NCI-H460 (cell line): Measurements from ENCODE around the gene TAP1. TPM values are rescaled to one million over a fixed set of nuclear protein-coding genes. Genes with fewer than 3 reads are reported as not detected.

Experiments used
- DNase-seq: peaks from one replicate; pipeline ENCODE4 v3.0.0-alpha.2; 2016; ENCODE audit warnings: low read depth; ENCODE audit errors: extremely low read depth
- total RNA-seq: library from RNA; depleted of rRNA; stranded (reverse); fragments of >200 nt; shearing (Covaris generic); gene quantifications from 2 replicates; pipeline ENCODE4 v1.2.3, GENCODE V29; 2014

The TAP1 gene
- total RNA-seq, 1 experiment from 2014 or later: 49.3 TPM

- DNase-seq: no peak
Observed at GRCh38 chr6:32862725-32863124, 9.2 kb upstream of the TAP1 start.

GRCh38 chr6:32860674-32861073, 7.2 kb upstream of the TAP1 start:
- no peak for DNase-seq

- no peak for DNase-seq
Observed at GRCh38 chr6:32858194-32858593, 4.7 kb upstream of the TAP1 start.

GRCh38 chr6:32857156-32857891, 3.8 kb upstream of the TAP1 start:
- no peak for DNase-seq

GRCh38 chr6:32855467-32856174, 2.1 kb upstream of the TAP1 start:
- no peak for DNase-seq

- DNase-seq: no peak
Observed at GRCh38 chr6:32854376-32855178, 1.1 kb upstream of the TAP1 start.

GRCh38 chr6:32852844-32853540, 512 bp downstream of the TAP1 start:
- no peak for DNase-seq

- DNase-seq: no peak
Observed at GRCh38 chr6:32852018-32852843, 1.3 kb downstream of the TAP1 start.

- no peak for DNase-seq
Observed at GRCh38 chr6:32851025-32851424, 2.5 kb downstream of the TAP1 start.

GRCh38 chr6:32849126-32849525, 4.4 kb downstream of the TAP1 start:
- no peak for DNase-seq

GRCh38 chr6:32847795-32848194, 5.7 kb downstream of the TAP1 start:
- no peak for DNase-seq

- DNase-seq: no peak
Observed at GRCh38 chr6:32847004-32847403, 6.5 kb downstream of the TAP1 start.

GRCh38 chr6:32845384-32845884, 8.1 kb downstream of the TAP1 start:
- no peak for DNase-seq

- no peak for DNase-seq
Observed at GRCh38 chr6:32844839-32845383, 8.6 kb downstream of the TAP1 start.

GRCh38 chr6:32843979-32844838, 9.3 kb downstream of the TAP1 start, which contains the start of gene PSMB8:
Gene PSMB8, minus strand, starts transcription at chr6:32844047. Its CDS starts 51 bp downstream, at chr6:32843996.
- peak; percentile 91 for DNase-seq

GRCh38 chr6:32843331-32843978, 10.0 kb downstream of the TAP1 start:
- DNase-seq: no peak

- no peak for DNase-seq
Observed at GRCh38 chr6:32842690-32843089, 10.8 kb downstream of the TAP1 start.
